Heart left ventricle (tissue), 13 donors: ENCODE measurements around the gene SLC30A7.

Source experiments
- CTCF ChIP-seq, 12 donors: fragments of 200-600 bp; sonication (generic) in 4 of 12; IDR thresholded peaks; one replicate each; pipeline versions ENCODE4 v1.5.0 to v1.8.0; 2018 to 2022; ENCODE audit warnings: antibody characterized with exemption in 12 of 12, mild to moderate bottlenecking in 5 of 12
- POLR2A ChIP-seq, 2 donors: fragments of 450-650 bp; IDR thresholded peaks; one replicate each; pipeline ENCODE4 v1.6.1; 2017; ENCODE audit warnings: antibody characterized with exemption in 2 of 2, mild to moderate bottlenecking in 2 of 2, moderate library complexity in 2 of 2
- donor health status: ischemic (EF 13 %, LVEDD 7.1; RV severe dilation, severe dysfunction).
- donor health status: DM: no; HTN: yes; CAD: no.
- donor health status: DM: no; HTN: no; CAD: no.
- donor health status: ischemic (EF 25% LVEDD 6.9; RV normal size, moderate dysfunction).
- donor health status: ischemic (EF 25% LVEDD 5.7; RV mildly dilated, moderate dysfunction).
- donor health status: ischemic (EF 35%, LVEDD 5.7; RV mildly dilated, moderate dysfunction).
- donor health status: nonischemic (EF 11% LVEDD 7.7; RV severe dilation, severe dysfunction).
- donor health status: DM: yes; HTN: yes; CAD: no.
- donor health status: PGD.
- donor health status: ischemic (EF 29% LVEDD 5.4; RV normal size, mild dysfunction).
- donor health status: nonischemic (EF 23%, LVEDD 6.1; RV moderate dilation, normal function).

GRCh38 chr1:101017448-101017847 is 121.6 kb downstream of the SLC30A7 start:
- TF ChIP-seq POLR2A (IDR thresholded peaks at IDR 0.05) (no peak), CTCF (IDR thresholded peaks at IDR 0.05) (no peak)
